Astrocyte (in vitro differentiated cells and primary cell): ENCODE measurements around the gene TEX2. TPM values are rescaled to one million over a fixed set of nuclear protein-coding genes. Genes with fewer than 3 reads are reported as not detected.

Source experiments
- DNase-seq: peaks from one replicate; pipeline ENCODE4 v3.0.0-alpha.2; 2010; ENCODE audit warnings: low read depth
- FAIRE-seq: peaks from 2 replicates; lab custom pipeline; 2011; peaks lifted over from hg19 to GRCh38; lab: Jason Lieb, UNC
- H2AFZ ChIP-seq: 2 replicates; pipeline ENCODE4 v1.6.0; 2012; ENCODE audit warnings: low read depth, low read length, inconsistent platforms
- H3K27ac ChIP-seq: 2 replicates; pipeline ENCODE4 v1.5.1; 2011; ENCODE audit warnings: low read depth, low read length, inconsistent platforms
- H3K27me3 ChIP-seq: 2 replicates; pipeline ENCODE4 v1.6.0; 2011; ENCODE audit warnings: low read length, inconsistent platforms; ENCODE audit not compliant: insufficient read depth
- H3K36me3 ChIP-seq: 2 replicates; pipeline ENCODE4 v1.5.1; 2011; ENCODE audit warnings: low read length, inconsistent platforms; ENCODE audit not compliant: insufficient read depth
- H3K4me1 ChIP-seq: 2 replicates; pipeline ENCODE4 v1.5.1; 2011; ENCODE audit warnings: low read length, inconsistent platforms; ENCODE audit not compliant: insufficient read depth
- H3K4me2 ChIP-seq: 2 replicates; pipeline ENCODE4 v1.6.0; 2012; ENCODE audit warnings: low read length, inconsistent platforms
- H3K4me3 ChIP-seq: 2 replicates; pipeline ENCODE4 v1.5.1; 2011; ENCODE audit warnings: low read depth, mild to moderate bottlenecking, low read length, inconsistent platforms; ENCODE audit not compliant: insufficient read depth
- H3K79me2 ChIP-seq: 2 replicates; pipeline ENCODE4 v1.6.0; 2012; ENCODE audit warnings: mild to moderate bottlenecking, low read length, inconsistent platforms; ENCODE audit not compliant: insufficient read depth
- H3K9ac ChIP-seq: 2 replicates; pipeline ENCODE4 v1.6.0; 2012; ENCODE audit warnings: mild to moderate bottlenecking, low read length, inconsistent platforms
- H3K9me3 ChIP-seq: 2 replicates; pipeline ENCODE4 v1.5.1; 2012; ENCODE audit warnings: low read depth, mild to moderate bottlenecking, low read length, inconsistent platforms; ENCODE audit not compliant: insufficient read depth
- H4K20me1 ChIP-seq: 2 replicates; pipeline ENCODE4 v1.6.0; 2012; ENCODE audit warnings: low read length, inconsistent platforms; ENCODE audit not compliant: insufficient read depth
- H3K27ac Mint-ChIP-seq: one replicate; pipeline ENCODE4 v1.8.0; 2021; ENCODE audit warnings: mild to moderate bottlenecking, mixed read lengths; ENCODE audit not compliant: unreplicated experiment
- H3K27me3 Mint-ChIP-seq: one replicate; pipeline ENCODE4 v1.8.0; 2021; ENCODE audit warnings: low read depth, mixed read lengths; ENCODE audit not compliant: unreplicated experiment
- H3K36me3 Mint-ChIP-seq: one replicate; pipeline ENCODE4 v1.8.0; 2021; ENCODE audit warnings: low read depth, mixed read lengths; ENCODE audit not compliant: unreplicated experiment
- H3K4me1 Mint-ChIP-seq: one replicate; pipeline ENCODE4 v1.8.0; 2021; ENCODE audit warnings: low read depth, mixed read lengths; ENCODE audit not compliant: unreplicated experiment
- H3K4me3 Mint-ChIP-seq: one replicate; pipeline ENCODE4 v1.8.0; 2021; ENCODE audit warnings: mild to moderate bottlenecking, moderate library complexity, mixed read lengths; ENCODE audit not compliant: unreplicated experiment
- H3K9me3 Mint-ChIP-seq: one replicate; pipeline ENCODE4 v1.8.0; 2021; ENCODE audit warnings: mild to moderate bottlenecking, mixed read lengths; ENCODE audit not compliant: unreplicated experiment
- CTCF ChIP-seq: IDR thresholded peaks from 2 replicates; pipeline ENCODE4 v1.5.1; 2011; ENCODE audit warnings: low read depth, mild to moderate bottlenecking, inconsistent platforms, low read length, moderate library complexity; ENCODE audit not compliant: insufficient read depth
- EZH2 ChIP-seq: IDR thresholded peaks from 2 replicates; pipeline ENCODE4 v1.6.1; 2012; ENCODE audit warnings: mild to moderate bottlenecking, low read length, inconsistent platforms; ENCODE audit not compliant: insufficient read depth
- total RNA-seq: library from RNA; stranded (reverse); gene quantifications from 2 replicates; pipeline ENCODE4 v1.2.1, GENCODE V29; 2021

Gene TEX2
- total RNA-seq, 1 donor from 2014 or later = 56.1 TPM

DNA sequence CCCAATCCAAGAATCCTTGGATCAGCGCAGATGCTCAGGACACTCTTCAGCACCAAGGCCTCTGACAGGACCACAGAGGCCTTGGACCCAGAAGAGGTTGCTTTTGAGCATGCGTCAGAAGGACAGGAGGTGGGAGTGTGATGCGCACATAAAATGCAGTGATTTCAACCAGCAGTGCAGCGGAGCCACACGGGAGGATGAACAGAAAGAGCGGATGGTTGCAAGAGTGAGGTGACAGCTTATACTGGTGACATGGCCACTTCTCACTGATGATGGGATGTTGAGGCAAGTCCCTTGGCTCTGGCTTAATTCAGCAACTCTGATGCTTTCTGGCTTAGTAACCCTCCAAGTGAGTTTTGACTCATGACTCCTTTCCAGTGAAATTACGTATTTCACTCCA lies 107.9 kb downstream of the TEX2 start:
- FAIRE-seq = no peak
- no peak overlapping the region for H3K27ac Mint-ChIP-seq
- peaks cover 17% of the 10 kb centered on the region for H3K4me1 Mint-ChIP-seq
- no peaks in the 10 kb centered on the region for H3K9me3 Mint-ChIP-seq
- DNase-seq = no peak
- Histone ChIP-seq H3K9me3 (no peaks in the 10 kb centered on the region), H3K4me2 (no peak overlapping the region), H2AFZ (no peak overlapping the region), H3K79me2 (no peaks in the 10 kb centered on the region), H3K4me1 (no peaks in the 10 kb centered on the region), H3K36me3 (no peaks in the 10 kb centered on the region), H3K27me3 (no peaks in the 10 kb centered on the region), H3K4me3 (no peak overlapping the region), H3K9ac (no peak overlapping the region), H3K27ac (no peak overlapping the region), H4K20me1 (no peaks in the 10 kb centered on the region)
- H3K27me3 Mint-ChIP-seq = no peaks in the 10 kb centered on the region
- TF ChIP-seq CTCF (no peak), EZH2 (no peak)
- no peak overlapping the region for H3K4me3 Mint-ChIP-seq
- peaks cover 25% of the 10 kb centered on the region for H3K36me3 Mint-ChIP-seq

- H3K9me3 Mint-ChIP-seq = no peaks in the 10 kb centered on the region
- no peaks in the 10 kb centered on the region for H3K27me3 Mint-ChIP-seq
- peaks cover 25% of the 10 kb centered on the region for H3K36me3 Mint-ChIP-seq
- no peak overlapping the region for H3K27ac Mint-ChIP-seq
- Histone ChIP-seq H3K4me1 (no peaks in the 10 kb centered on the region), H3K27ac (no peak overlapping the region), H2AFZ (no peak overlapping the region), H4K20me1 (no peaks in the 10 kb centered on the region), H3K79me2 (no peaks in the 10 kb centered on the region), H3K9ac (no peak overlapping the region), H3K9me3 (no peaks in the 10 kb centered on the region), H3K27me3 (no peaks in the 10 kb centered on the region), H3K4me3 (no peak overlapping the region), H3K36me3 (no peaks in the 10 kb centered on the region), H3K4me2 (no peak overlapping the region)
- DNase-seq (no peak), FAIRE-seq (no peak)
- H3K4me3 Mint-ChIP-seq = no peak overlapping the region
- H3K4me1 Mint-ChIP-seq = peaks cover 17% of the 10 kb centered on the region
- TF ChIP-seq CTCF (no peak), EZH2 (no peak)
Measured at GRCh38 chr17:64154717-64155116, 108.3 kb downstream of the TEX2 start.

GRCh38 chr17:64154313-64154695 lies 108.8 kb downstream of the TEX2 start:
- no peak overlapping the region for H3K27ac Mint-ChIP-seq
- no peak for FAIRE-seq
- peaks cover 15% of the 10 kb centered on the region for H3K4me1 Mint-ChIP-seq

More at GRCh38 chr17:64154313-64154695, 108.8 kb downstream of the TEX2 start:
- Mint-ChIP-seq H3K9me3 (no peaks in the 10 kb centered on the region), H3K27me3 (no peaks in the 10 kb centered on the region), H3K36me3 (peaks cover 25% of the 10 kb centered on the region), H3K4me3 (no peak overlapping the region)
- no peak overlapping the region for H3K27ac ChIP-seq
- no peaks in the 10 kb centered on the region for H3K9me3 ChIP-seq
- no peak overlapping the region for H3K9ac ChIP-seq
- no peak for DNase-seq
- TF ChIP-seq CTCF = no peak
- no peak for TF ChIP-seq EZH2
- H3K4me3 ChIP-seq = no peak overlapping the region
- no peaks in the 10 kb centered on the region for H3K36me3 ChIP-seq
- H3K27me3 ChIP-seq = no peaks in the 10 kb centered on the region
- no peak overlapping the region for H2AFZ ChIP-seq
- no peak overlapping the region for H3K4me2 ChIP-seq
- H3K4me1 ChIP-seq = no peaks in the 10 kb centered on the region
- no peaks in the 10 kb centered on the region for H4K20me1 ChIP-seq
- no peaks in the 10 kb centered on the region for H3K79me2 ChIP-seq
